Trophoblast cell (in vitro differentiated cells and primary cell): ENCODE measurements around the gene DAPK3.

Experiments
- DNase-seq, 2 donors: peaks; one replicate each; pipeline ENCODE4 v3.0.0-alpha.2; 2016
- H2AFZ ChIP-seq: 2 replicates; pipeline ENCODE4 v1.6.1; 2013; ENCODE audit warnings: low read length, moderate library complexity, mild to moderate bottlenecking; ENCODE audit not compliant: insufficient read depth, poor library complexity
- H2AK5ac ChIP-seq: 2 replicates; pipeline ENCODE4 v1.6.1; 2013; ENCODE audit warnings: mild to moderate bottlenecking, low read length
- H2BK120ac ChIP-seq: 2 replicates; pipeline ENCODE4 v1.6.1; 2013; ENCODE audit warnings: low read length, mild to moderate bottlenecking, moderate library complexity; ENCODE audit not compliant: insufficient read depth, poor library complexity
- H2BK12ac ChIP-seq: 2 replicates; pipeline ENCODE4 v1.6.1; 2013; ENCODE audit warnings: mild to moderate bottlenecking, low read length, moderate library complexity
- H2BK5ac ChIP-seq: 2 replicates; pipeline ENCODE4 v1.6.1; 2013; ENCODE audit warnings: low read length, low read depth, moderate library complexity, mild to moderate bottlenecking; ENCODE audit not compliant: poor library complexity
- H3K14ac ChIP-seq: 2 replicates; pipeline ENCODE4 v1.6.1; 2013; ENCODE audit warnings: mild to moderate bottlenecking, low read length
- H3K18ac ChIP-seq: 2 replicates; pipeline ENCODE4 v1.6.1; 2013; ENCODE audit warnings: mild to moderate bottlenecking, low read length
- H3K23ac ChIP-seq: 2 replicates; pipeline ENCODE4 v1.6.1; 2013; ENCODE audit warnings: low read length
- H3K27ac ChIP-seq: 2 replicates; pipeline ENCODE4 v1.5.1; 2013; ENCODE audit warnings: low read depth, mild to moderate bottlenecking, inconsistent platforms, low read length, moderate library complexity
- H3K27me3 ChIP-seq: 2 replicates; pipeline ENCODE4 v1.6.1; 2013; ENCODE audit warnings: inconsistent platforms, mild to moderate bottlenecking, low read length, moderate library complexity; ENCODE audit not compliant: insufficient read depth
- H3K36me3 ChIP-seq, 2 experiments: 1 replicate in 1 of 2; 2 replicates in 1 of 2; pipeline ENCODE4 v1.6.1; 2013; ENCODE audit warnings: low read length in 2 of 2, mild to moderate bottlenecking in 2 of 2, moderate library complexity in 1 of 2; ENCODE audit not compliant: insufficient read depth in 2 of 2, control insufficient read depth in 1 of 2
- H3K4ac ChIP-seq: 2 replicates; pipeline ENCODE4 v1.6.1; 2013; ENCODE audit warnings: low read depth, mild to moderate bottlenecking, low read length, moderate library complexity
- H3K4me1 ChIP-seq, 2 experiments: 1 replicate in 1 of 2; 2 replicates in 1 of 2; pipeline ENCODE4 v1.6.1; 2013; ENCODE audit warnings: low read length in 2 of 2, mild to moderate bottlenecking in 2 of 2, moderate library complexity in 1 of 2; ENCODE audit not compliant: insufficient read depth in 2 of 2, control insufficient read depth in 1 of 2
- H3K4me2 ChIP-seq: 2 replicates; pipeline ENCODE4 v1.6.1; 2013; ENCODE audit warnings: inconsistent platforms, mild to moderate bottlenecking, low read length, moderate library complexity
- H3K4me3 ChIP-seq: 2 replicates; pipeline ENCODE4 v1.5.1; 2013; ENCODE audit warnings: mild to moderate bottlenecking, low read depth, low read length, inconsistent platforms
- H3K79me1 ChIP-seq: one replicate; pipeline ENCODE4 v1.6.1; 2013; ENCODE audit warnings: low read length
- H3K79me2 ChIP-seq: 2 replicates; pipeline ENCODE4 v1.6.1; 2013; ENCODE audit warnings: low read length, mild to moderate bottlenecking; ENCODE audit not compliant: control insufficient read depth, insufficient read depth, poor library complexity
- H3K9ac ChIP-seq: 2 replicates; pipeline ENCODE4 v1.6.1; 2013; ENCODE audit warnings: mild to moderate bottlenecking, low read length
- H3K9me3 ChIP-seq: 2 replicates; pipeline ENCODE4 v1.6.1; 2013; ENCODE audit warnings: low read depth, mild to moderate bottlenecking, control low read depth, inconsistent platforms, low read length; ENCODE audit not compliant: insufficient read depth
- H4K12ac ChIP-seq: 2 replicates; pipeline ENCODE4 v1.6.1; 2013; ENCODE audit warnings: low read depth, mild to moderate bottlenecking, low read length, moderate library complexity
- H4K8ac ChIP-seq: 2 replicates; pipeline ENCODE4 v1.6.1; 2013; ENCODE audit warnings: low read depth, mild to moderate bottlenecking, low read length, moderate library complexity
- H4K91ac ChIP-seq: one replicate; pipeline ENCODE4 v1.6.1; 2013; ENCODE audit warnings: low read depth, mild to moderate bottlenecking, low read length, moderate library complexity
- WGBS: extraction: QIAGEN DNeasy Blood & Tissue Kit; methylation state at CpG from one replicate; pipeline ENCODE4 v1.1.7; 2013; ENCODE audit warnings: missing lambda C conversion rate; ENCODE audit not compliant: insufficient read length, insufficient coverage; ENCODE audit errors: extremely low coverage; 5-methylcytosine and 5-hydroxymethylcytosine counted together

Gene DAPK3

GRCh38 chr19:3931041-3931440, 39.9 kb downstream of the DAPK3 start:
- Histone ChIP-seq H4K8ac (no peak overlapping the region), H3K79me2 (no peaks in the 10 kb centered on the region), H3K36me3 (no peaks in the 10 kb centered on the region), H3K79me1 (peaks cover 1% of the 10 kb centered on the region), H3K9me3 (no peaks in the 10 kb centered on the region), H2BK12ac (no peak overlapping the region), H3K27ac (no peak overlapping the region), H3K18ac (no peak overlapping the region), H3K27me3 (no peaks in the 10 kb centered on the region), H4K12ac (no peak overlapping the region), H3K4me1 (peaks cover 7 to 9% of the 10 kb centered on the region in 2 experiments), H3K4me3 (no peak overlapping the region), H3K14ac (no peak overlapping the region), H2AFZ (no peak overlapping the region), H2BK5ac (no peak overlapping the region), H3K4me2 (no peak overlapping the region), H3K23ac (no peak overlapping the region), H3K9ac (no peak overlapping the region), H2AK5ac (no peak overlapping the region), H4K91ac (no peak overlapping the region), H2BK120ac (no peak overlapping the region), H3K4ac (no peak overlapping the region)
- DNase-seq = no peak
- no CpG with 5 or more reads among the region's 8 CpGs for WGBS

GRCh38 chr19:3923912-3924311, 47.0 kb downstream of the DAPK3 start:
- Histone ChIP-seq H4K91ac (no peak overlapping the region), H2BK5ac (no peak overlapping the region), H3K79me1 (no peaks in the 10 kb centered on the region), H3K4me2 (no peak overlapping the region), H3K4me3 (no peak overlapping the region), H3K36me3 (no peaks in the 10 kb centered on the region), H3K9ac (no peak overlapping the region), H3K9me3 (peaks cover 9% of the 10 kb centered on the region), H3K14ac (no peak overlapping the region), H3K18ac (no peak overlapping the region), H4K8ac (no peak overlapping the region), H2AFZ (no peak overlapping the region), H2BK120ac (no peak overlapping the region), H3K27ac (no peak overlapping the region), H2AK5ac (no peak overlapping the region), H3K4ac (no peak overlapping the region), H2BK12ac (no peak overlapping the region), H3K23ac (no peak overlapping the region), H4K12ac (no peak overlapping the region), H3K79me2 (no peaks in the 10 kb centered on the region), H3K4me1 (no peaks in the 10 kb centered on the region), H3K27me3 (no peaks in the 10 kb centered on the region)
- WGBS = no CpG with 5 or more reads among the region's 1 CpG
- no peak for DNase-seq

GRCh38 chr19:3923096-3923758, 47.7 kb downstream of the DAPK3 start:
- Histone ChIP-seq H3K4me1 (no peaks in the 10 kb centered on the region), H3K9me3 (peaks cover 9% of the 10 kb centered on the region), H3K36me3 (no peaks in the 10 kb centered on the region), H3K4me2 (no peak overlapping the region), H2AK5ac (no peak overlapping the region), H4K12ac (no peak overlapping the region), H2BK5ac (no peak overlapping the region), H3K18ac (no peak overlapping the region), H2AFZ (no peak overlapping the region), H3K4ac (no peak overlapping the region), H3K79me2 (no peaks in the 10 kb centered on the region), H3K4me3 (no peak overlapping the region), H3K27me3 (no peaks in the 10 kb centered on the region), H2BK120ac (no peak overlapping the region), H3K23ac (no peak overlapping the region), H4K91ac (no peak overlapping the region), H3K9ac (no peak overlapping the region), H3K14ac (no peak overlapping the region), H2BK12ac (no peak overlapping the region), H3K27ac (no peak overlapping the region), H3K79me1 (no peaks in the 10 kb centered on the region), H4K8ac (no peak overlapping the region)
- DNase-seq = no peak

GRCh38 chr19:3919793-3920192, 51.1 kb downstream of the DAPK3 start:
- Histone ChIP-seq H2AFZ (no peak overlapping the region), H3K27me3 (no peaks in the 10 kb centered on the region), H3K79me1 (no peaks in the 10 kb centered on the region)

More at GRCh38 chr19:3919793-3920192, 51.1 kb downstream of the DAPK3 start:
- Histone ChIP-seq H2BK5ac (no peak overlapping the region), H3K27ac (no peak overlapping the region), H3K4me1 (no peaks in the 10 kb centered on the region), H3K36me3 (no peaks in the 10 kb centered on the region), H3K4ac (no peak overlapping the region), H3K4me2 (no peak overlapping the region), H3K9me3 (peaks cover 9% of the 10 kb centered on the region), H3K23ac (no peak overlapping the region), H3K79me2 (no peaks in the 10 kb centered on the region), H2BK12ac (no peak overlapping the region), H4K12ac (no peak overlapping the region), H2BK120ac (no peak overlapping the region), H3K4me3 (peak overlapping the region; percentile 36), H2AK5ac (no peak overlapping the region), H3K9ac (no peak overlapping the region), H4K8ac (no peak overlapping the region), H3K14ac (no peak overlapping the region), H4K91ac (no peak overlapping the region), H3K18ac (no peak overlapping the region)
- WGBS = no CpG with 5 or more reads among the region's 8 CpGs
- no peak for DNase-seq
